Epidermal melanocyte (primary cell): ENCODE results near the gene WDCP.
"Not testable (repeated sequence)": the region's sequence is repeated elsewhere in the genome, so short reads cannot be mapped to it uniquely, and the experiment has no call there.

Experiments
- DNase-seq: peaks from one replicate; pipeline ENCODE4 v3.0.0; 2011; ENCODE audit warnings: low spot score; ENCODE audit not compliant: insufficient read length

Gene WDCP

DNA sequence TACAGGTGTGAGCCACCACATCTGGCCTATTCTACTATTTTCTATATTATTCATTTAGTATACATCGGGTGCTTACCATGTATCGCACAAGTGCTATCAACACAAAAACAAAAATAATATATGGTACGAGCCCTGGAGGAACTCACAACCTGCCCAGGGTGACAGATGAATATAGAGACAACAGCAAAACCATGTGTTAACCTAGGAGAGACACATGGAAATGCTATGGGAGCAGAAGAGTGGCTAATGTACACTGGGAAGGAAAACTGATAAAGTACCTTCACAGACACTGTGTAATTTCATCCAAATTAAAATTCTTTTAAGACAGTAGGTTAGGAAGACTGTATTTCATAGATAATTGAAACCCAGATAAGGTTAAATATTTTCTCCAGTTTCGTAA is 25.1 kb upstream of the WDCP start:
- DNase-seq, result no peak

DNA sequence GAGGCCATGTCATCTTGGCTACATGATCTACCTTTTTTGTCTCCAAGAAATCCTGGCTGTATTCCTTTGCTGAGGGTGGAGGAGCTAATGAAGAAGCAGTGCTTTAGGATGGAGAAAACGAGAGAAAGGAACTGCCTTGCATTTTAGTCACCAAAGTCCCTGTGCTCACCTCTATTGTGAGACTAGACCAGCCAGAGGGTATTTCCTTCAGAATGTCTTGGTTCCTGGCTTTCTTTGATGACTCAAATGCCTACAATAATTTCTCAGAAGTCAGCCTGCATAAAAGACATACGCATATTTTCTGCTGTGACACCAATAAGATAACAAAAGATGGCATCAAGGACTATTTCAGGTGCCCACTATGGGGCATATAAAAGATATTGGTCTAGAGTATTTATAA is 18.1 kb upstream of the WDCP start:
- no peak for DNase-seq

DNA sequence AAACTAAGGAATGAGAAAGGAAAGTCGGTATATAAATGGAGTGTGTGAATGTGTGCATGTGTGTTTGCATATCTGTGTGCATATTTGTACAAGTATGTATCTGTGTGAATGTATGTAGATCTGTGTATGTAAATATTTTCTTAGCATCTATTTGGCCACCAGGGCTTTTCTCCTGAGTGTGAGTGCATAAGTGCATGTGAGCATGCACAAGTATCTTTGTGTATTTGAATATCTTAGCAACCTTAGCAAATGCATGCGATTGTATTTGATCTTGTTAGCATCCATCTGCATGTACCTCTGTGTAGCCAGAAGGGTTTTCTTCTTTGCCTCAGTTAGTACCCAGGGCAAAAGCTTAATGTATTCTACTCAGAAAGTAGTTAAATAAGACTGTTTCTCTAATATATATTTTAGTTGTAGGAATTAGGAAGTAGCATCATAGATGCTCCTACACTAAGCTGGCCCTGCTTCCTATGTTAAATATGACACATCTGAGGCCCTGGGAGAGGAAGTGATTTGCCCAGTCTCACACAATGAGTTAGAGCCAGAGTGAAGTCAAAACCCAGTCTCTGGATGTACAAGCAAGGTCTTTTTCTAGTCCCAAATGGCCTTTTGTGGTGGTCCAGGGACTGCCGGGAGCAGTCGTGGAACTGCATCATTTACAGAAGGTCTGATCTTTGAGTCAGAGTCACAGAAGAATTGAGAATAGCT is 11.5 kb upstream of the WDCP start:
- no peak for DNase-seq

DNA sequence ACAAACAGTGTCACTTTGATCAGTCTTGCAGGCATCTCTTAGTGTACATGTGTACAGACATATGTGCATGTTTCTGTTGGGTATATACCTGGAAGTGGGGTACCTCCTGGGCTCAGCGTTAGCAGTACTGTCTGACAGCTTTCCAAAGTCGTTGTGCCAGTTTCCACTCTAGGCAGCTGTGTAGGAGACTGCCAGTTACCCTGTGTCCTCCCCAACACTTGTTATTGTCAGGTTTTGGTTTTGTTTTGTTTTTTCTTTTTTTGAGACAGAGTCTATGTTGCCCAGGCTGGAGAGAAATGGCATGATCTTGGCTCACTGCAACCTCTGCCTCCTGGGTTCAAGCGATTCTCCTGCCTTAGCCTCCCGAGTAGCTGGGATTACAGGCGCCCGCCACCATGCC is 8.6 kb upstream of the WDCP start:
- DNase-seq, result no peak

DNA sequence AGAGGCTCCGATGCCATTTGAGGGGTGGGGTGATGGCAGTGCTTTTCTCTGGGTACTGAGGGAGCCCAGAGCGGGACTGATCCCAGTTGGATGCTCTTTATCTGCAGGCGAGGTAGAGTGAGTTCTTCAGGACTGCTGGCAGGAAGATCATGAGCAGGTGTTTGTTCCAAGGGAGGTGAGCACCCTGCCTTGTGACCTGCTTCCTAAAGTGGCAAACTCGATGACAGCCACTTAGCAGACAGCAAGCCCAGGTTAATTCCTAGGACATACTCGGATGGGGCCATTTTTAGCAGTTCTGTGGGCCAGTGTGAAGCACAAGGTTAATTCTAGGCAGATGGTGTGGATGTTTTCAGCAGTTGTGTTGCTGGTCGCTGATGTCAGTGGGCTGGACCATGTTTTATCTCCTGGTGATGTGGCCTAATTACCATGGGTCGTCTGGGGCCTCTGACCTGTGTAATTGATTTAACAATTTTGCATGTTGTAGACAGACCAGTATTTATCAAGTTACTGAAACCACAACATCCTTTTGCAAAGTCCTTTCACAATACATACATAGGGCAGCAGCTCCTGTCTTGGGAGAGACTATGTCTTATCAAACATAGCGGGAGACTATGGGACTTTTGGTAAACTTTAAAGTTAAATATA is 7.3 kb upstream of the WDCP start:
- DNase-seq, result no peak

DNA sequence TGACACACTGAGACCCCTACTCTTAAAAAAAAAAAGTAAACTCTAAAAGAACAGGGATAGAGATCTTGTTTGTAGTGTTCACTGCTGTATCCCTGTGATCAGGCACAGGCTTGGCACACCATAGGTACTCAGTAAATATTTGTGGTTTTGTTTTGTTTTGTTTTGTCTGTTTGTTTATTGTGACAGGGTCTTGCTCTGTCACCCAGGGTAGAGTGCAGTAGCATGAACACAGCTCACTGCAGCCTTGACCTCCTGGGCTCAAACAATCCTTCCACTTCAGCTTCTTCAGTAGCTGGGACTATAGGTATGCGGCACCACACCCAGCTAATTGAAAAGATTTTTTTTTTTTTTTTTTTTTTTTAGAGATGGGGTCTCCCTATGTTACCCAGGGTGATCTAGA is 5.8 kb upstream of the WDCP start:
- DNase-seq, result no peak

DNA sequence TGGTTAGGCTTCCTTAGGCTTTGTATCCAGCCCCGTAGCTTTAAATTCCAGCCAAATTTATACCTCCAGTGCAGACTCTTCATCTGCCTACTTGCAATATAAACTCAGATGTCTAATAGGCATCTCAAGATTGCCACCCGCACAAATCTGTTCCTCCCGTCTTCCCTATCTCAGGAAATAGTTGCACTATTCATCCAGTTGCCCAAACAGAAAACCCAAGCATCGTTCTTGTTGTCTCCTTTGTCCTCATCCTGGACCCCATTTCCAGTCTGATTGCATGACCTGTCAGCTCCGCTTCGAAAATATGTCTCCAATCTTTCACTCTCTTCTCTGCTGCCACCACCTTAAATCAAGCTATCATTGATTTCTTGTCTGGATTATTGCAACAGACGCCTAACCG is 4.6 kb upstream of the WDCP start:
- DNase-seq, result no peak

DNA sequence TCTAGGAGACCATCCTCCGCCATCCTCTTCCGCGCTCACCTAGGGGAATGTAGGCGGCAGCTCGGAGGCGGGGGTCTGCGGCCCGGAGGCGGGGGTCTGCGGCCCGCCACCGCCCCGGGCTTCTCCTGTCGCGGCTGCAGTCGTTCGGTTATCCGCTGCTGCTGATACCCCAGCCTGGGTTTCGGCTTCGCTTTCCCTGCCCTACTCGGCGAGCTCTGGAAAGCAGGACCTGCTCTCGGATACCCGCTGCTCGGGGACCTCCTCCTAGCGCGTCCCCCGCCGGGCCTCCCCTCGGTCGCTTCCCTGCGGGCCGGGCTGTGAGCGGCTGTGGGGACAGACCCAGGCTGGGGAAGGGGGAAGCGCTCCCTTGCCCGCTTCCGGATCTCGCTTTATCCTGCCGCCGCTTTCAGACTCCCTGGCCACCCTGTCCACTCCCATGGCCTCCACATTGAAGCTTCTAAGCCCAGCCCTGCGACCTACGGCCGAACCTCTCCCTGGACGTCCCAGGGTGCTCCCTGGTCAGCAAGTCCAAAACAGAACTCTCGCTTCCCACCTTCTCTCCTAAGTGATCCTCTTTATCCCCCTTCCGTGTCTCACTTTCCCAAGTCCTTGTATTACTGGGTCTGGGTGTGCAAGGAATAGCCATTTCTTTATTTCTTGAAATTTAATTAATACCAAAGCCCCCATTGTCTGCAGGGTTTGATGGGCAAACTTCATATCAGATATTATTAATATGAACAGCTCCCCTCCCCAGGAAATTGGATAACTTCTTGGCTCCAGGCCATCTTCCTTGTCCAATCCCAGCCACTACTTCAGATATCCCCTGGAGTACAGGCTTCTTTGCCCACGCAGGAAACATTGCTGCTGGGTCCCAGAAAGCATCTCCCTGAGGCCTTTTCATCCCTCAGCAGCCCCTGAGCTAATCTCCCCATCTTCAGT is 3.1 kb upstream of the WDCP start:
- DNase-seq, result no peak

DNA sequence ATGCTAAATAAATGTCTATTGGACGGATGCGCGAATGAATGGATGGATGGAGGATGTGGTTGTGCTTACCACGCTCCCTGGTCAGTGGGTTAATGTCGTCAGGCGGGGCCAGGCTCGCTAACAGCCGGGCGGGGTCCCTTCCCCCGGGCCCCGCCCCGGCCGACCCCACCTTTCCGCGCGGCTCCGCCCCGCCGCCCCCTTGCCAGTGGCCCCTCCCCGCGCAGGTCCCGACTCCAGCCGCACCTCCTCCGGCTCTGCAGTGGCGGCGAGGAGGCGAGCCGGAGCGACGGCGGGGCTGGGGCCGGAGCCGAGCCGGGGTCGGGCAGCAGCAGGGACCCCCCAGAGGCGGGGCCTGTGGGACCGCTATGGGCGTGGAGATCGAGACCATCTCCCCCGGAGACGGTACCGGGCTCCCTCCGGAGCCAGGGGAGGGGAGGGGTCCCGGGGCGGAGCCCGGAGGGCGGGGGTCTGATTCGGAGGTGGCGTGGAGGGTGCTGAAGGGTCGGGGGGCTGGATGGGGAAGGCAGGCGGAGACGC is 2.4 kb upstream of the WDCP start, which contains the start of gene FKBP1B:
FKBP1B (plus strand) TSS at position 257 of the 537 bp plus-strand sequence; CDS start at position 366, 109 bp downstream.
- DNase-seq, result no peak

DNA sequence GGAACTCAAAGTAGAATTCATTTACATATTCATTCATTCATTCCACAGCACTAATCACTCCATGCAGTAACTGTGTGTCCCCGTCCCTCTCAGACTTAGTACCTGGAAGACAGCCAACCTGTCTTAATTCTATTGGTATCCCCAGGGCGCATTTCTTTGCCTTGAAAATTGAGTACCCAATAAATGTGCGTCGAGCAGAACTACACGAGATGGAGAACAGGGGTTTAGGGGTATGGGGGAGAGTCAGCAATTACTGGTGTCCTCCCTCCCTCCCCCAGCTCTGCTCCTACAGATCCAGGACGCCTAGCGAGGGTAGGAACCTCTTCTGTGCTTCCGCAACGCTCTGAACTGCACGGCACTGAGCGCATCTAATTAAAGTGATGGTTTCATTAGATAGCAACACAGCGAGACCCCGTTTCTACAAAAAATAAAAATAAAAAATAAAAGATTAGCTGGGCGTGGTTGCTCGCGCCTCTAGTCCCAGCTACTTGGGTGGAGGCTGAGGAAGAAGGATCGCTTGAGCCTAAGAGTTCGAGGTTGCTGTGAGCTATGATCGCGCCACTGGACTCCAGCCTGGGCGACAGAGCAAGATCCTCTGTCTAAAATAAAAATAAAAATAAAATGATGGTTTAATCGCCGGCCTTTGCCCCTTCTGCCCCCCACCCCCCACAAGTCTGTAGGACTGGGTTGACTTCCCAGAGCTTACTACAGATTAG is 1.7 kb upstream of the WDCP start:
- no peak for DNase-seq

DNA sequence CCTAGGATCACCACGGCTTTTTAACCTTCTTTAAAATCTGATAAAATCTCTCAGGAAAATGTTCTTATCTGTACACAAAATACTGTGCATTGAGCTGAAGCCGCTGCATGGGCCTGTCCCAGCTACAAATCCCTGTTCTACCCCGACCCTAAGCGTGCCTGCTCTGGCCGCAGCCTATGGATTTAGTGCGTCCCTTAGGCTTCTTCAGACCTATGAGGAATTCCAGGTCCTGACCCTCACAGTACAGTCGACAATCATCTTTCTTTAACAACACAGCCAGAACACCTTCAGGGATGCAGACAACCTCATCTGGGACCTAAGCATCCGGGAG is 477 bp upstream of the WDCP start:
- no peak for DNase-seq

DNA sequence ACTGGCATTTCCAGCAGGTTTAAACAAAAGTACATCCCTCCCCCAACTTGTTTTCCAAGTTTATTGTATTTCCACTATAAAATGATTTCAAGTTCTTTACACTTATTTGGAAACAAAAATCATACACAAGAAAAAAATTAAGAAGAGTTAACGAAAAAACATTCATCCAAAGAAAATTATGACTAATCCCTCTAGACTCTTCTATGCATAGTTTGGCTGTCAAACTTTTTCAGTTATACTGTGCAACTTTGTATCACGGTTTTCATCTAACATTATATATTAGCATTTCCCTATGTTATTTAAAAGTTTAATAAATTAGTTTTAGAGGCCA is 627 bp downstream of the WDCP start:
- DNase-seq, result no peak

DNA sequence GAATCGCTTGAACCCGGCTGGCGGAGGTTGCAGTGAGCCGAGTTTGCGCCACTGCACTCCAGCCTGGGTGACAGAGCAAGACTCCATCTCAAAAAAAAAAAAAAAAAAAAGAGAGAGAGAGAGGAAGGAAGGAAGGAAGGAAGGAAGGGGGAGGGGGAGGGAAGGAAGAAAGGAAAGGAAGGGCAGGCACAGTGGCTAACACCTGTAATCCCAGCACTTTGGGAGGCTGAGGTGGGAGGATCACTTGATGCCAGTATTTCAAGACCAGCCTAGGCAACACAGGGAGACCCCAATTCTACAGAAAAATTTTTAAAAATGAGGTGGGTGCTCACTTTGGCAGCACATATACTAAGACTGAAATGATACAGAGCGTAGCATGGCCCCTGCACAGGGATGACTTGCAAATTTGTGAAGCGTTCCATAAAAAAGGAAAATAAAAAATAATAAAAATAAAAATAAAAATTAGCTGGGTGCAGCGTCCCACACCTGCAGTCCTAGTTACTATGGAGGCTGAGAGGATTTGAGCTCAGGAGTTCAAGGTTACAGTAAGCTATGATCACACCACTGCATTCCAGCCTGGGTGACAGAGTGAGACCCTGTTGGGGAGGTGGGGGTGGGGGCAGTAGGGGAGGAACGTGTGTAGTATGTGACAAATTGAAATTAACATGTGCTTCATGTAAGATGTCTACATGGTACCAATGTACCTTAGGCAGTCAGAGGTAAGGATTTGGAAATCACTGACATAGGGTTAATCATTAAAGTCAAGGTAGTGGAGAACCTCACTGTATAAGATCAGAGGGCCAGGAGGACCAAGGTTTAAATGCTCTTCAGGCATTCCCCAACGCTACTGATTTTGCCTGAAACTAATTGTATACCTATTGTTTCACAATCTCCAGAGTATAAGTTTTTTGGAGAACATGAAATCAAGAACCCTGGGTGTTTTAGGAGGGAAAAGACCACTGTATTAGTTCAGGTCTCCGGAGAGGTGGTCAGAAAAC is 1.4 kb downstream of the WDCP start:
- DNase-seq, result no peak

DNA sequence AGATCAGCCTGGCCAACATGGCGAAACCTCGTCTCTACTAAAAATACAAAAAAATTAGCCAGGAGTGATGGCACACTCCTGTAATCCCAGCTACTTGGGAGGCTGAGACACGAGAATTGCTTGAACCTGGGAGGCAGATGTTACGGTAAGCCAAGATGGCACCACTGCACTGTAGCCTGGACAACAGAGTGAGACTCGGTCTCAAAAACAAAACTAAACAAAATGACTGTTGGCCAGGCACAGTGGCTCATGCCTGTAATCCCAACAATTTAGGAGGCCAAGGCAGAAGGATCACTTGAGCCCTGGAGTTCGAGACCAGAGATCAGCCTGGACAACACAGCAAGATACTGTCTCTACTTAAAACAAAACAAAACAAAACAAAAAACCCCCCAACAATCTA is 4.1 kb downstream of the WDCP start:
- not testable (repeated sequence) for DNase-seq

DNA sequence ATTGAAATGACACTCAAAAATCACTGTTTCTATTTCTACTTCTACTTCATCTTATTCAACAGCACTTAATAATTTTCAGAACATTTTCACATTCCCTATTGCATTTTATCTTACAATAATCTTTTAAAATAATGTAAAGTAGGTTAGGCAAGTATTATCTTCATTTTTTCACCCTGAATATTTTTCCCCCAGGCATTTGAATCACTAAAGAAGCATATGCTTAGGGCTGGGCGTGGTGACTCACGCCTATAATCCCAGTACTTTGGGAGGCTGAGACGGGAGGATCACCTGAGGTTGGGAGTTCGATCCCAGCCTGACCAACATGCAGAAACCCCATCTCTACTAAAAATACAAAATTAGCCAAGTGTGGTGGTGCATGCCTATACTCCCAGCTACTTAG is 6.7 kb downstream of the WDCP start:
- no peak for DNase-seq

DNA sequence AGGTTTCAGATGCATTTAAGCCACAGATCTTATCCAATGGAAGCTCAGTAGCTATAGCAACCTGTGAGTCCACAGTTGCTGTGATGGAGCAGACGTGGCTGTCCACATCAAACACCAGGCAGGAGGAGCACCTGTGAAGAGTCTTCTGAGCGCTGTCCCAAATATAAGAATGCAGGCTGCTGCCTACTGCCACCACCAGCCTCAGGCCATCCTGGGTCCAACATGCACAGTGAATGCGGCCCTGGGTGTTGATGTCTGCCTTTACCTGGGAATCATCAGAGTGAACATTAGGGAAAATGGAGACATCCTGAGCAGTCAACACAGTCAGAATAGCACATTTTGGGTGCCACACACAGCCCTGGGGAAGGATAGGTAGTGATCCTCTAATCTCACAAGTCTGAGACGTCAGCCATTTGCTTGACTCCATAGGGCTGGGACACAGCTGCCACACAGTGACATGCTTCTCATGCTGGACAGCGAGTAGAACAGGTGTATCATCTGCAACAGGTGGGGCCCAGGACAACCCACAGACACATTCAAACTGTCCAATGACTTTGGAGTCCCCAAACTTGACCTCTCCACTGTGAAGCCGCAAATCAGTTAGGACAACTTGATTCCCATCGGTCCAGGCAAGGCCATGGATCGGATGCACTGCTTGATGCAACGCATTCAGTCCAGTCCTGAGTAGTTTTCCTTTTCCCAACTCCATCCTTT is 8.2 kb downstream of the WDCP start:
- no peak for DNase-seq

DNA sequence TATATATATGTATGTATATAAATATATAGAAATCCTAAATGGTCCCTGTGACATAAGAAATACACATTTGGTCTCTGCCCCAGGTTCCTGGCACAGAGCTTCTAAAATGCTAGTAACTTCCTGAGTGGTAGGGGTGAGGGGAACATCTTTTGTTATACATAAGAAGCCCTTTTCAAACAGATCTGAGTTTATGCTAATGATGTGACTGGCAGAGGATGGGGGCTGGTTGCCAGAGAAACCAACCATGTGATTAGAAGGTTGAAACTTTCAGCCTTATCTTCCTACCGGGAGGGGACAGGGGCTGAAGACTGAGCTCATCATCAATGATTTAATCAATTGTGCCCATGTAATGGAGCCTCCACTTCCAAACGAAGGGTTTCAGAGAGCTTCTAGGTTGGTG is 21.0 kb downstream of the WDCP start:
- DNase-seq, result no peak

DNA sequence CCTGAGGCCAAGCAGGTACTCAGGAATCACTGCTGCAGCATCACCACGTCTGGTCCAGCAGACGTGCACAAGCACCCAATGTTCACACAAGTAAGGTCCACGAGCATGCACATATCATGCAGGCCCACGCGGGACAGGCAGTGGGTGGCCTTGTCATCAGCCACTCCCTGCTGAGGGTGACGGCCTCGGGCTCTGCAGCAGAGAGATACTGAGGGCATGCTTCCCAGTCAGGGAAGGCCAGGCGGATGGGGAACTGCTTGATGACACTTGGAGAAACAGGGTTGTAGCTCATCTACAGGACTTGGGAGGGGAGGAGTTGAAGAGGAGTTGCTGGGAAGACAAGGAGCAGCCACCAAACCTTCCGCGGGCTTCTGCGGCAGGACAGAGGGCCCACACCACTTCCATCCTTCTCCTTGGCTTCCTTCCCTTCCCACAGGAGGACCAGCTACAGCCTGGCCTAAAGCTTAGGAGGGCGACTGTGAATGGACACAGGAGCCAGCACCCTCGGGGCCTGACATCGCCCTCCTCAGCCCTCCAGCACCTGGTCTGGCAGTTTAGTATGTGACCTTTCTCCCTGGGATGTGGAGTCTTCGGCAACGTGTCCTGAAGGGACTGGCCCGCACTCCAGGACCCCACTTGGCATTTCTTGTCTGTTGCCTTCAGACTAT is 22.1 kb downstream of the WDCP start:
- DNase-seq, result no peak

DNA sequence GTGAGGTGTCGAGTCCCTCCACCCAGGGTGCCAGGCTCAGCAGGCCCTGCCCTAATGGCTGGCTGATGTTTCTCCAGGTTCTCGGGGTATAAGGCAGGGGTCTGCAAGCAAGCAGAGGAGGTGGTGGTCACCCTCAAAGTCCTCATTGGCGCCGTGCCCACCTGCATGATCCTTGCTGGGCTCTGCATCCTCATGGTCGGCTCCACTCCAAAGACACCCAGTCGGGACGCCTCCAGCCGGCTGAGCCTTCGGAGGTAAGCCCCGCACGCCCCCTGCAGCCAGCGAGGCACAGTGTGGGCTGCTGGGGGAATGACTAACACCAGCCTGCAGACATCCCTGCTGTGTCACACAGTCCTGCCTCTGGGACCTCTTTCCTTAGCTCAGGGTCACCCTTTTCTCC is 23.2 kb downstream of the WDCP start:
- no peak for DNase-seq
